Mesodermal cell (in vitro differentiated cells): Measurements from ENCODE around the gene CNTFR.

Experiments
- H3K27ac ChIP-seq: 2 replicates; pipeline ENCODE4 v1.7.0; 2013; ENCODE audit warnings: mild to moderate bottlenecking, low read depth, low read length, moderate library complexity; ENCODE audit not compliant: severe bottlenecking
- H3K36me3 ChIP-seq: 2 replicates; pipeline ENCODE4 v1.7.1; 2013; ENCODE audit warnings: mild to moderate bottlenecking, low read length, moderate library complexity; ENCODE audit not compliant: control insufficient read depth, insufficient read depth
- H3K4me1 ChIP-seq: one replicate; pipeline ENCODE4 v1.7.1; 2013; ENCODE audit warnings: mild to moderate bottlenecking, low read length; ENCODE audit not compliant: insufficient read depth, control insufficient read depth, poor library complexity, severe bottlenecking
- H3K4me3 ChIP-seq: 2 replicates; pipeline ENCODE4 v1.7.0; 2013; ENCODE audit warnings: low read length, control low read depth, mild to moderate bottlenecking; ENCODE audit not compliant: insufficient read depth, poor library complexity, severe bottlenecking; ENCODE audit errors: extremely low read depth
- H3K9me3 ChIP-seq: 2 replicates; pipeline ENCODE4 v1.7.1; 2013; ENCODE audit warnings: mild to moderate bottlenecking, low read length, moderate library complexity; ENCODE audit not compliant: control insufficient read depth
- WGBS, 2 experiments: methylation state at CpG; one replicate each; pipeline ENCODE4 v1.1.5; 2013; ENCODE audit warnings: missing lambda C conversion rate in 2 of 2; ENCODE audit not compliant: insufficient coverage in 2 of 2; 5-methylcytosine and 5-hydroxymethylcytosine counted together

The CNTFR gene

DNA sequence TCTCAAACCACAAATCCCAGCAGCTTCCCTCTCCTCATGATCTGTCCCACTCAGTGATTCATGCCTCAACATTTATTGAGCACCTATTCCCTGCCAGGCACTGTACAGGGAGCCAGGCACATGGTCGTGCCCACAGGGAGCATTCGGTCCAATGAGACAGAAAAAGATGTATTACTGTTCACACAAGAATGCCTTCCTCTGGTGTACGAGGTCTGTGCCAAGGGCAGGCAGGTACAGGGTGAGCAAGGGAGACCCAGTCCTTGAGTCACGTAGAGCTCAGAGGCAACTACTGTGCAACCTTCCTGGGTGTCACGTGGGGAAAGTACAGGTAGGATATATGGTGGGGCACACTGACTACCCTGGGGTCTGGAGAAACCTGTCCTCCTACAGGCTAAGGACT, 4.6 kb downstream of the CNTFR start:
- peaks cover 23% of the 10 kb centered on the region for H3K4me1 ChIP-seq
- no peaks in the 10 kb centered on the region for H3K9me3 ChIP-seq
- H3K27ac ChIP-seq = no peak overlapping the region
- H3K36me3 ChIP-seq = no peaks in the 10 kb centered on the region
- 89 to 90% methylated on average over 3 to 4 of the region's 5 CpGs for WGBS, 2 experiments
- H3K4me3 ChIP-seq = no peak overlapping the region

GRCh38 chr9:34582787-34583186, 6.7 kb downstream of the CNTFR start:
- Histone ChIP-seq H3K4me3 (no peak overlapping the region), H3K36me3 (no peaks in the 10 kb centered on the region), H3K9me3 (no peaks in the 10 kb centered on the region), H3K4me1 (peaks cover 37% of the 10 kb centered on the region), H3K27ac (no peak overlapping the region)
- WGBS, 2 experiments = 93 to 100% methylated on average over 1 to 3 of the region's 5 CpGs

GRCh38 chr9:34581318-34581717, 8.2 kb downstream of the CNTFR start:
- Histone ChIP-seq H3K27ac (peak overlapping the region; percentile 32), H3K4me1 (peaks cover 46% of the 10 kb centered on the region), H3K36me3 (no peaks in the 10 kb centered on the region), H3K9me3 (no peaks in the 10 kb centered on the region), H3K4me3 (no peak overlapping the region)
- WGBS, 2 experiments = no CpG with 5 or more reads among the region's 3 CpGs

DNA sequence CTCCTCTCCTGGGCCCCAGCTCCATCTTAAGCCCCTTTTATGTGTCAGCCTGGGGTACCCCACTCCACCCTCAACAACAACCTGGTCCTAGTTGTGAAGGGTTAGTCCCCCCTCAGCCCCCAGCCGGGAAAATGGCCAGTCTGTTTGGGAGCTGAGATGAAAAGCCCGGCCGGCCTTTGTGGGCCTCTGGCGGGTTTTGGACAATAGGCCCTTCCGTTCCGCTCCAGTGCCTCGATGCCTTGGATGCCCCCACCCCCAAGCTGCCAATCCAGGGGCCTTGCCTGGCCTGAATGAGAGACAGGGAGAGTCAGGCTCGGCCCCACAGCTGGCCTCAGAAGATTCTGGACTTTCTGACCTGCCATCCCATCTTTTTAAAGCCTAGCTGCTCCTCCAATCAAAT, 9.2 kb downstream of the CNTFR start:
- H3K9me3 ChIP-seq = no peaks in the 10 kb centered on the region
- H3K4me3 ChIP-seq = no peak overlapping the region
- 29 to 39% methylated on average over 5 of the region's 8 CpGs for WGBS, 2 experiments
- H3K4me1 ChIP-seq = peaks cover 43% of the 10 kb centered on the region
- no peaks in the 10 kb centered on the region for H3K36me3 ChIP-seq
- H3K27ac ChIP-seq = peak overlapping the region; percentile 84

GRCh38 chr9:34579808-34580163, 9.7 kb downstream of the CNTFR start:
- 62 to 66% methylated on average over 5 of the region's 5 CpGs for WGBS, 2 experiments
- peaks cover 47% of the 10 kb centered on the region for H3K4me1 ChIP-seq
- no peak overlapping the region for H3K4me3 ChIP-seq

GRCh38 chr9:34579104-34579807, 10.3 kb downstream of the CNTFR start:
- peak overlapping the region; percentile 84 for H3K27ac ChIP-seq
- H3K4me3 ChIP-seq = peak overlapping the region; percentile 25
- H3K4me1 ChIP-seq = peaks cover 50% of the 10 kb centered on the region
- H3K9me3 ChIP-seq = no peaks in the 10 kb centered on the region
- no peaks in the 10 kb centered on the region for H3K36me3 ChIP-seq
- 8 to 13% methylated on average over 2 to 4 of the region's 17 CpGs for WGBS, 2 experiments

More at GRCh38 chr9:34579808-34580163, 9.7 kb downstream of the CNTFR start:
- Histone ChIP-seq H3K27ac (peak overlapping the region; percentile 84), H3K36me3 (no peaks in the 10 kb centered on the region), H3K9me3 (no peaks in the 10 kb centered on the region)

GRCh38 chr9:34578241-34579103, 11.1 kb downstream of the CNTFR start:
- Histone ChIP-seq H3K9me3 (no peaks in the 10 kb centered on the region), H3K4me3 (peak overlapping the region; percentile 25), H3K4me1 (peaks cover 58% of the 10 kb centered on the region), H3K27ac (peak overlapping the region; percentile 84), H3K36me3 (no peaks in the 10 kb centered on the region)
- 7 to 9% methylated on average over 11 to 22 of the region's 28 CpGs for WGBS, 2 experiments

- Histone ChIP-seq H3K4me1 (peaks cover 64% of the 10 kb centered on the region), H3K9me3 (no peaks in the 10 kb centered on the region), H3K36me3 (peaks cover 3% of the 10 kb centered on the region), H3K27ac (peak overlapping the region; percentile 84), H3K4me3 (peak overlapping the region; percentile 25)
- 0 to 1% methylated on average over 25 to 40 of the region's 62 CpGs for WGBS, 2 experiments
Measured at GRCh38 chr9:34577400-34578240, 11.9 kb downstream of the CNTFR start.

DNA sequence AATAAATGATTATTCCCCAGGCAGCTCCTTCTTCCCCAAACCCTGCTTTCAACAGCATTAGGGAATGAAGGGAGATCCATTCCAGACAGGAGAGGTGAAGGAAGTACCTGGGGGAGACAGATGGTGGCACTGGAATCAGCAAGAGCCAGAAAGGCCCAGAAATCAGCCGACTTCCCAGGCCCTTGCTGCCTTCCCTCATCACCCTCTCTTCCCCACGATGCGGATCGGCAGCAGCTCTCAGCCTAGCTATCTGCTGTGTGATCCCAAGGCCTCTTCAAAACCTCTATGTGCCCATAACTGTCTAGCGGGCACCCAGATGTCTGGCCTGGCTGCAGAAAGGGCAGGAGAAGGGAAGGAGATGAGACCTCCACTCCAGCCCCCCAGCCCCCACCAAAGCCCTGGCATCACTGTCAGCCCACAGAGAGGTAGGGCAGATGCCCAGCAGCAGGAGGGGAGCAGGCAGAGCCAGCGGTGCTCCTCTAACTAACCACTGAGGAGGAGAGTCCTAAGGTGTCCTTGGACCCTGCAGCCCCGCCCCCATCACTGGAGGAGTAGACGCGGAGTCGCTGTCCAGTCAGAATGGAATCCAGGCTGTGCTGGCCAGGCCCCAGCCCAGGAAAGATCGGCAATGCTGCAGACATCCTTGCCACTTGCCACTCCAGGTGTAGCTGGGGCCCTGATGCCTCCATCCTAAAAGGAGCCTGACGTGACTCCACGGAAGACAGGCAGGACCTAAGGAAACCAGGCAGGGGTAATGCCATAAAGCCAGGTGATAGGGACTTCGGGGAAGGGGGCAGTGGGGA, 12.7 kb downstream of the CNTFR start:
- H3K27ac ChIP-seq = peak overlapping the region; percentile 84

More for the DNA sequence above, 12.7 kb downstream of the CNTFR start:
- WGBS, 2 experiments = 21 to 29% methylated on average over 8 to 14 of the region's 14 CpGs
- Histone ChIP-seq H3K4me1 (peaks cover 64% of the 10 kb centered on the region), H3K4me3 (peak overlapping the region; percentile 11), H3K36me3 (peaks cover 3% of the 10 kb centered on the region), H3K9me3 (no peaks in the 10 kb centered on the region)
